SW 1271 (cell line): ENCODE results near the gene DIPK1B.

Source experiments
- DNase-seq, 2 experiments: peaks; one replicate each; lab custom pipeline; 2025; lab: John Stamatoyannopoulos, UW

DIPK1B gene

GRCh38 chr9:136738960-136739359 is 26.6 kb downstream of the DIPK1B start:
- no peak for DNase-seq

DNA sequence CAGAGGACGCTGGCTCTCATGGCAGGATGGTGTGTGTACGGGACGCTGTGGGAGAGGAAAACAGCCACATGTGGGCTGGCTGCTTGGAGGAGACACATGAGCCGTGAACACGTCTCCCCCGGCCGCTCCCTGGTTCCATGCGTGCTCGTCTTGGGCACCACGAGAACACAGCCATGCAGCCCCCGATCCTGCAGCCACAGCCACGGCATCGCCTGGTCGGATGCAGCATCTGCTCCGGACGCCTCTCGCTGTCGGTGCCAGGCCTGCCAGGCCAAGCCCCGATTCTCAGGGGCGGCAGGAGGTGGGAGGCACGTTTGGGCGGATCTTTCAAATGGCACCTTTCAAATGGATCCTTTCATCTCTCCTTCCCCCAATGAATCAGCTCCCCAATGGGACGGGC is 27.1 kb downstream of the DIPK1B start:
- DNase-seq, result no peak

DNA sequence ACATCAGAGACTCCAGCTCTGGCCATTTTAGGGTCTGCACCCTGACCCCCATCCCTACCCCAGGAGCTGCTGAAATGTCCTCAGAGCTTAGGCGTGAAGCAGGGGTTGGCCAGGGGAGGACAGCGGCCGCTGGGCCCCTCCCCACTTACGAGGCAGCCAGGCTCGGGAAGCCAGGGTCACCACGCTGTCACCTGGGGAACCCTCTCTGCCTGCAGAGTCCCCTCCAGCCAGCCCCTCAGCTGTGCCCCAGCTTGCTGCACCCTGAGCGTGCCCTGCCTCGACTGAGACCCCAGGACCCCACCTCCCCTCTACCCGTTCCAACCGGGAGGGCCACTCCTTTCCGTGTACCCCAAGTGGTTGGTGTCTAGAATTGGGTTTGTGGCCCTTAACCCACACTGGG is 27.7 kb downstream of the DIPK1B start:
- DNase-seq, result no peak

DNA sequence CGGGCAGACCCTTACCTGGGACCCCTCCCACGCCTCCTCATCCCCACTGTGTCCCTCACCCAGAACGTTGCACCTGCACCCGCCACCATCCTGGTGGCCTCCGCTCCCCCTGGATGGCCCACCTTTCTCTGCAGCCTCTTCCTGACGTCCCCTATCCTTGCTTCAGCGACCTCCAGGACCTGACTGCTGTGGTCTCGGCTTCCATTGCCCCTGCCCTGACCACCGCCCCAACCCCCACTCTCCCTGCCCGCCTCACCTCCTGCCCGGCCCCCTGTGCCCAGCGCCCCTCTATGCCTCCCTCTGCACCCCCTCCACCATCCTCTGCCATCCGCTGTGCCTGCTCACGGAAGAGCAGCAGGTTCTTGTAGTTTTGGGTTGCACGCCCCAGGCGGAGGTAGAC is 28.1 kb downstream of the DIPK1B start:
- DNase-seq, result no peak

DNA sequence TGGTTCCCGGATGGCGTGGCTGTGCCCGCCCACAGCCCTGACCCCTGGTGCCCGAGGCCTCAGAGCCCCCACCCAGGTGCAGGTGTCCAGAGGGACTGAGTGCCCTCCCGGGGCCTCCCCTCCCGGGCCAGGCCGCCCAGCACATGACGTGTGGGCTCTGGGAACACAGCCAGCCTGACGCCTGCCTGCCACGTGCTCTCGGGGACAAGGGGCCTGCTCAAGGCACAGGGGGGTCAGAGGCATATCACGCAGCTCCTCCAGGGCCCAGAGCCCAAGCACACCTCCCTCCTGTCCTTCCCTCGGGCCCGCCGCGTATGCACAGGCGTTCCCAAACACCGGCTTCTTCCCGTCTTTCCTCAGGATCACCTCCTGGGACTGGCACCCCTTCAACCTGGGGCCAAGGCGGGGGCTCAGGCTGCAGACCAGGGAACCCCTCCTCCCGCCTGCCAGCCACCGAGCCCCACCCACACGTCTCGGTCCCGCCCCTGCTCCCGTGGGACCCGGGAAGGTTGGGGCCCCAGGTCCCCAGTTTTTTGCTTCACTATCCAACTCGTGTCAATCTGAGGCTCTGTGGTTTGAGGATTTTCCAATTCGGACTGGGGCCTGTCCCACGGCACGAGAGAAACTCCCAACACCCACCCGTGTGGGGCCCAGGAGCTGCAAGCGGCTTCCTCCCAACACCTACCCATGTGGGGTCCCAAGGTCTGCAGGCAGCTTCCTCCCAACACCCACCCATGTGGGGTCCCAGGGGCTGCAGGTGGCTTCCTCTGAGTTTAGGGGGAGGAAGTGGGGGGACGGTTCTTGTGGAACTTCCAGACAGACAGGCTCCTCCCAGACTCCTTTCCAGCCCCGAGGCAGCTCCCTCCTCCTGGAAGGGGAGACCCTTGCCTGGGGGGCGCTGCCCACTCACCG is 28.9 kb downstream of the DIPK1B start:
- no peak for DNase-seq

DNA sequence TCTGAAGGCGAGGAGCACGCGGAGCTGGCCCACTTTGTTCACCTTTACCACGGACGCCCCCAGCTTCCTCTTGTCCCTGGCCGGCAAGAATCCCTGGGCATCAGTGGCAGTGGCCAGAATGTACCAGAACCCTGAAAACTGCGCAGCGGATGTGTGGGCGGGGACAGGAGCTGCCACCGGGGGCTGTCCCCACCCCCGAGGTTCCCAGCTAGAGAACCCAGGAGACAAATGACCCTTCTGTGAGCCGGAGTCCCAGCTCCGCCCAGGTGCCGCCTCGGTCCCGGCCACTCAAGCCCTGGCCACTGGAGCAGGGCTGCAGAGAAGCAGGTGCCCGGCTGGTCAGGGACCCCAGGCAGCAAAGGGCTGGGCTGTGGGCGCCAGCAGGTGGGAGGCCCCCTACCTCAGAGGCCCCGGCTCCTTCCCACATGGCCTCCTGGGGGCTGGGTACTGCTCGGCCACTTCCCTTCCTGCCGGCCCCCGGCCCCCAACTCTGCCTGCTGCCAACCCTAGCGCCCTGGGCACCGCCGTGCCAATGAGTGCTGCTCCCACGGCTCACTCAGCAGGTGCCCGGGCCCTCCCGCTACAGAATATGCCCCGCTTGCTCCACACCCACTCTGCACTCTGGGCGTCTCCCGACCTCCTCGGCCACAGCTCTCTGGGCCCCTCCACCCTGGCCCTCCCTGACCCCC is 29.7 kb downstream of the DIPK1B start:
- DNase-seq, result no peak

DNA sequence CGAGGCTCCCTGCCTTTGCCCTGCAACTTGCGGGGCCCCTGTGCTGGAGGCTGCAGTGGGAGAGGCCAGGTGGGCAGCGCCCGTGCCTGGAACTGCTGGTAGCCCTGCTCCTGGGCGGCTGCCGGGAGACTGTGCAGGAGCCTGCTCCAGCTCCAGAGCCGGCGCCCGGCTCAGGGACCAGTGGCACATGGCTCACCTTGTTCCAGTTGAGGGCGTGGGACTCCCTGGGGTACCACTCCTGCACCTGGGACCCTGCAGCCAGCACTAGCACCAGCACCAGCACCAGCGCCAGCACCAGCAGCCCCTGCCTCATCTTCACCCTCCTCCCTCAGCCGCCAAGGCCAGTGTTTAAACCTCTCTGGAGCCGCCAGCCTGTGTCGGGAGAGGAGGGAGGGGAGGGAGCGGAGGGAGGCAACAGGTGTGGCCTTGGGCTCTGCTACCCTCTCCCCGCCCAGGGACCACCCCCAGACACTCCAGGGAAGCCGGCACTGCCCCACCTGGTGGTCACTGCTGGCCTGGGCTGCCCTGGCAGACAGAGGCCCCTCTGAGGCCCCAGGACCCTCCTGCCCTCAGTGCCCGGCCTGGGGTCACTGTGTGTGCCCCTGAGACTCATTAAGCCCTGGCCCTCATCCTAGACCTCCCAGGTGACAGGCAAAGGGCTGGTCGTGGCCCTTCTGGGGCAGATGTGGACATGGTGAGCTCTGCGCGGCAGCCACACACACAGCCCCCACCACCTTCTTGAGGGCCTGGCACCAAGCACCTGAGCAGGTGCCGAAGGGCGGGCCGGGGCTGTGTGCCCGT is 30.4 kb downstream of the DIPK1B start, which contains the start of gene LCN10:
Gene LCN10 (minus strand): TSS at position 350 of the 801 bp plus-strand sequence. CDS start 37 bp downstream, at position 313.
- no peak for DNase-seq

DNA sequence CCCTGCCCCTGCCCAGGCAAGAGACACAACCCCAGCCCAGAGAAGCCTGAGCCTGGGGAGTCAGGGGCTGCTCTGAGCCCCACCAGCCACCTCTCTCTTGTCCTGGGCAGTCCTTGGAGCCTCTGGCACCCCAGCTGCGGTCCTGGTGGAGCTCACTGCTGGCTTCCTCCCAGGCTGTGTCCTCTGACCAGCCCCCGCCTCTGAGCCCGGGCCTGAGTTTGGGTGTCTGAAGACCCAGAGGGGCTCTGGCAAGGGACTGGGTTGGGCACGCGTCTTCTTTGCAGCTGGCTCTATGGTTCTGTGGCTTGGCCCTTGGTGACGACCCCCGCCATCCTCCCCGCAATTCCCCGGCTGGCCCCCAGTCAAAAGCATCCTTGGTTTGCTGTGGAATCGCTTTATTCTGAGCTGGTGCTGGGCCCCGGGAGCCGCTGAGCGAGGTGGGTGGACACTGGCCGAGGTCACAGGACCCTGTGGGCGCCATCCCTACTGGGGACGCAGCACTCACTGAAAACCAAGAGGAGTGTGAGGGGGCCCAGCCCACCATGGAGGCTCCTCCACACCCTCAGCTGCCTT is 31.4 kb downstream of the DIPK1B start:
- DNase-seq, result no peak

GRCh38 chr9:136744773-136745172 is 32.4 kb downstream of the DIPK1B start:
- DNase-seq, result no peak

- no peak for DNase-seq
Observed at GRCh38 chr9:136745389-136746154, 33.2 kb downstream of the DIPK1B start.

DNA sequence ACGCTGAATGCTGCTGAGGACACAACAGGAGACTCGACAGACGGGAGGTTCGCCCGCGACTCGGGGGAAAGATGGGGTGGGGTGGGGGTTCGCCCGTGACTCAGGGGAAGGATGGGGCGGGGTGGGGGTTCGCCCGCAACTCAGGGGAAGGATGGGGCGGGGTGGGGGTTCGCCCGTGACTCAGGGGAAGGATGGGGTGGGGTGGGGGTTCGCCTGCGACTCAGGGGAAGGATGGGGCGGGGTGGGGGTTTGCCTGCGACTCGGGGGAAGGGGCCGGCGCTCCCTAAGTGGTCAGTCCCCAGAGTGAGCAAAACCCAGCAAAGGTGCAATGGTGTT is 33.8 kb downstream of the DIPK1B start:
- DNase-seq, result no peak

GRCh38 chr9:136746621-136747020 is 34.2 kb downstream of the DIPK1B start:
- no peak for DNase-seq

GRCh38 chr9:136747161-136748060 is 35.0 kb downstream of the DIPK1B start:
- no peak for DNase-seq

GRCh38 chr9:136748201-136748600 is 35.8 kb downstream of the DIPK1B start, which contains the start of gene LCN6:
LCN6 (minus strand) TSS chr9:136748525; CDS start chr9:136748483, 42 bp downstream.
- no peak for DNase-seq

GRCh38 chr9:136748666-136749611 is 36.6 kb downstream of the DIPK1B start:
- DNase-seq, result no peak

DNA sequence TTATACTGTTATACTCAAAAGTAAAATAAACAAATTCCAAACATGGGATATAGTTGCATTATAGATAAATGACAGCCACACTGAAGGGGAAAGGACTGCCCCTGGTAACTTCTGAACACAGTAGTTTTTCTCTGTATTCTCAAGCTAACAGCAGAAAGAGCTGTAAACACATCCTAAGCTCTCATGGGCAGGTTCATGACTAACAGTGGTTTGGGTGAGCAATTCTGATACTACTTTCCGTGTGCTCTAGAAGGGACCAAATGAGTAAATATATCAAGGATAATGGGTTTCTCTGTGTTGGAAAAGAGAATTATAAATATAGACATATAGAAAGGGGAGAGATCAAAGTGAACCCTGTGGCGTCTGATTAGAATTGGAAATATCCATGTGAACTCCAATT is 38.2 kb downstream of the DIPK1B start:
- DNase-seq, result no peak

GRCh38 chr9:136751244-136751643 is 38.9 kb downstream of the DIPK1B start:
- DNase-seq, result no peak

DNA sequence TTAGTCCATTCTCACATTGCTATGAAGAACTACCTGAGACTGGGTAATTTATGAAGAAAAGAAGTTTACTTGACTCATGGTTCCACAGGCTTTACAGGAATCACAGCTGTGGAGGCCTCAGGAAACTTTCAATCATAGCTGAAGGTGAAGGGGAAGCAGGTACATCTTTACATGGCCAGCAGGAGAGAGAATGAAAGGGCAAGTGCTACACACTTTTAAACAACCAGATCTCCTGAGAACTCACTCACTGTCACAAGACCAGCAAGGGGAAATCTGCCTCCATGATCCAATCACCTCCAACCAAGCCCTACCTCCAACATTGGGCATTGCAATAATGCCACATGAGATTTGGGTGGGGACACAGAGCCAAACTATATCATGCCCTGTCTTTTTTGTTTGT is 39.4 kb downstream of the DIPK1B start:
- DNase-seq, result no peak
